HG02840 (cell line): ENCODE results near the gene PPP4R2.
"Not testable (repeated sequence)": the region's sequence is repeated elsewhere in the genome, so short reads cannot be mapped to it uniquely, and the experiment has no call there.

Experiments used
- ATAC-seq: cut with Tn5 transposase; IDR thresholded peaks from one replicate; pipeline ENCODE4 v1.9.1; 2021; ENCODE audit warnings: mild to moderate bottlenecking, moderate library complexity, moderate number of reproducible peaks; ENCODE audit not compliant: unreplicated experiment, low FRiP score

Gene PPP4R2

DNA sequence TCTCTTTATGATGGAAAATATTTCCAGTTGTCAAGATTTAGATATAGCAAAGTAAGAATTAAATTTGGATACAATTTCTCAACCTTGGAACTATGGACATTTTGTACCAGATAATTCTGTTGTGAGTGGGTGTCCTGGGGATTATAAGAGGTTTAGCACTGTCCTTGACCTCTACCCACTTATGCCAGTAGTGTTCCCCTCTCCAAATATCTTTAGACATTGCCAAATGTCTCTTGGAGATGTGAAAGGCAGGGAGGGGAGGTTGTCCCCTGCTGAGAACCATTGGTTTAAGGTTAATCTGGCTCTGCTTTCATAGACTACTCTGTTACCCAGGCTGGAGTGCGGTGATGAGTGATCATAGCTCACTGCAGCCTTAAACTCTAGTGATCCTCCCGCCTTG, 64.8 kb downstream of the PPP4R2 start, which contains the start of gene EBLN2:
Gene EBLN2 (plus strand): TSS at position 244 of the 400 bp plus-strand sequence. CDS start 423 bp downstream, outside the sequence.
- ATAC-seq: no peak

DNA sequence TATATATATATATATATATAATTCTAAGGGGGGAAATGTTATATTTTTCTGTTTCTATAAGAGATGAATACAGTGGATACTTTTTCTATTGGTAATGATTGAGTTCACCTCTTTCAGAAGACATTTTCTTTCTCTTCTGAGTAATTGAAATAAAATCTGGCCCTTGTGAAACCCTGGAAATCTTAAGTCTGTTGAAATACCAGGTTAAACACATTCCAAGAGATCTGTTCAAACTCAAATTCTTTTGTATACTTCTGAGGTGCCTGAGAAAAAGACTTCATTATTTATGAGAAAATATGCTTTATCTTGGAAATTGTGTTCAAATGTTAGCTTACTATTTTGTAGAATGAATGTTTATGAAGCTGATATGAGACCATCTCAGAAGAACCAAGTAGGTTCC, 69.6 kb downstream of the PPP4R2 start:
- ATAC-seq: not testable (repeated sequence)

DNA sequence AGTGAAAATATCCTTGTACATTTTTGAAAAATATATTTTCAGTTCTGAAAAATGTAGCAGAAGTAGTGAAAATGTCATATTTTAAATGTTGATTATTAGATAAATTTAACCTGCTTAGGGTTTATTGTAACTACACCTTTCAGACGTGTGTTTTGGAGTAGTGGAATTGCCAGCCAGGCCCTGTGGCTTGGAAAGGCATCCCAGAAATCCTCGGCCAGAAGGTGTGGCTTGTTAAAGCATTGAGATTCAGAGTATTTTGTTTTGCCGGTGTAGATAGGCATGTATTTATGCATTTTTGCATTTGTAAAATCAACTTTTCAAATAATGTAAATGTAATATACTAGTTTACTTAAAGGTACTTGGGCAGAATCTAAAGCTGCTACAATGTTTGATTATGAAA, 71.8 kb downstream of the PPP4R2 start:
- ATAC-seq: no peak

DNA sequence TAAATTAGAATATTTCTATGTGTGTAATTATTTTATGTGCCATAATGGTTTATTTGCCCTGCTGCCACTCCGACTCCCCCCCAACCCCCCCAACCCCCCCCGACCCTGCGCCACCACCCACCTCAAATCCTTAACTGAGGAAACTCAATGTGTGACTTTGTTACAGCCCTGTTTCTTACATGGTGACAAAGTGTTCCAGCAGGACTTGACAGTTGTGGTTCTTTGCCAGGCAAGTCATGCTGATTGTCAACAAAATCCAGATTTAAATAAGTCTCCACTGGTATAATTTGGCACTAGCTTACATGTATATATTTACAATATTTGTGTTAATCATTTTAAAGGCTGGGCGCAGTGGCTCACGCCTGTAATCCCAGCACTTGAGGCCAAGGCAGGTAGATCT, 72.6 kb downstream of the PPP4R2 start:
- no peak for ATAC-seq

DNA sequence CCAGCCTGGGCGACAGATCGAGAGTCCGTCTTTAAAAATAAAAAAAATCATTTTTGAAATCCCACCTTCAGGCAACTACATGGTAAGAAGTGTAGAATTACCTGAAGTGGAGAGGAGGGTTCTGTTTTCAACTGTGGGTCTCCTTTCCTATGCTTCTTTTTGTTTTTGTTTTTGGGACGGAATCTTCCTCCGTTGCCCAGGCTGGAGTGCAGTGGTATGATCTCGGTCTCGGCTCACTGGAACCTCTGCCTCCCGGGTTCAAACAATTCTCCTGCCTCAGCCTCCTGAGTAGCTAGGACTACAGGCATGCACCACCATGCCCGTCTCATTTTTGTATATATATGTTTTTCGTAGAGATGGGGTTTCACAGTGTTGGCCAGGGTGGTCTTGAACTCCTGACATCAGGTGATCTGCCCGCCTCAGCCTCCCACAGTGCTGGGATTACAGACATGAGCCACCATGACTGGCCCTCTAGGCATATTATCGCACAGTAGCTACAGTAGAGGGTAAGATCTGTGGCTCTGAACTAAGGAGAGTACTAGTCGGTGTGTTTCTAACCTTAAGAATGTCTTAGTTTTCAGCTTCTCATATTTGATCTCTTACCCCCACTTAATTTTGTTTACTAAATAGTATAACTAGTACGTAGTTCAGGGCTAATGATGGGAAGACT, 73.3 kb downstream of the PPP4R2 start:
- no peak for ATAC-seq

DNA sequence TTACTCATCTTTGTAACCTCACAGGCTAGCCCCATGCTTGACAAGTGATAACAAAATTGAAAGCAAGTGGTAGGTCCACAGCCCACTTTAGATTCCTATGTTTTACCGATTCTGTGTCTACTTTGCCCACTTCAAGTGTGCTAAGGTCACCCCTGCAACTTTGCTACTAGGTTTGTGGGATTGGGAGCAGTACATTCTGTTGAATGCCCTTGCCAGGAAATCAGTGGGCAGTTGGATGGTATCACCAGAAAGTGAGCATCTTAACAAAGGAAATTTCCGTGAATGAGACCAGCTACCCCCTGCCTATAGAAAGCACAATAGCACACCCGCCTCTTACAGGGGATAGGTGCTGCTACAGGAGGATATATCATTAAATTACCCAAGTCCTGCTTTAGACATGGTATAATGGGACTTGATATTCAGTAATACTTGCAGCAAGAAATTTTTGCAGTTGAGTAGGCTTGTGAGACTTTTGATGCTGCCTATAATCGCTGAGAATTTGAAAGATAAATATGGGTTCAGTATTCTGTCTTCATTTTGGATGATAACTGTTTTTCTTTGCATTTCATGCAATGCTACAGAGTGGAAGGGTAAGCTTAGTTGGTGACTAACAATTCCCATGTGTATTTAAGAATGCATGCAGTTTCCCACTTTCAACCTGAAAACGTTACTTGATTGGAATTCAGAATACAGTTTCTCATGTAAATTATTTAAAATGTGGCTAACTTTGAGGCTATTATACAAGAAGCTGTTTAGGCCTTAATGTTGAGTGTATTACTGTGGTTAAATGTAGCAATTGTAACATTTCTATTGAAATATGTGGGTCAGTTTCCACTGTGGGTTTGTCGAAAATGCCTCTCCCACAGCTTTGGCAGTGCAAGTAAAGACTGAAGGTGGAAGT, 74.3 kb downstream of the PPP4R2 start:
- ATAC-seq: no peak

DNA sequence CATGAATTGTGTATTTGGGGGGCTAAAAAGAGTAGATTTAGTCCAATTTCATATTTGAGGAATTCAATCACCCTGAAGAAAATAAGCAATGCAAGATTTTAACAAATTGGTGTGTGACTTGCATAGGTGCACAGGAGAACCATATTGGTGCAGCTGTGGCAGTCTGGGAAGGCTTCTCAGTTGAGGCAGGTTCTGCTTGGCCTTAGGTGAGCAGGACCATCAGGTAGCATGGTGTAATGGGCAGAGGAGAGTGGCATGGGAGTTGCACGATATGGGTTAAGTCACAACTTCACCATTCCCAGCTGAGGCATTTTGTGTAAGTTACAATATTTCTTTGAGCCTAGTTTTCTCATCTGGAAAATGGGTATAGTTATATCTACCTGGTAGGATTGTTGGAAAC, 75.3 kb downstream of the PPP4R2 start:
- no peak for ATAC-seq

DNA sequence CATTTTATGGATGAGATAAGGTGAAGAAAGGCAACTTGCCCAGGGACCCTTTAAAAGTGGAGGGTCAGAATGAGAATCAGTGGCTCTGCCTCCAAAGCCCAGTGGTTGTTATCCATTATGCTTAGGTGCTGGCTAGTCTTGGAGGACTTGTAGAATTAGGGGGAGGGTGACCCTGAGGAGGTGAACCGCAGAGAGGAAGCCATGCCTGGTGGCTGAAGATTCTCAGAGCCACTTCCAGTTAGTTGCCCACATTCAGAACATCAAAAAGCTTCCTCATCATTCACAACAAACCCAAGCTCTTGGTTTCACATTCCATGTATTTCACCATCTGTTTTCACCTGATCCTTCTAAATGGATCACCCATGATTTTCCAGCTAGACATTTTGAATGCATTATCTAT, 76.0 kb downstream of the PPP4R2 start:
- ATAC-seq: no peak

DNA sequence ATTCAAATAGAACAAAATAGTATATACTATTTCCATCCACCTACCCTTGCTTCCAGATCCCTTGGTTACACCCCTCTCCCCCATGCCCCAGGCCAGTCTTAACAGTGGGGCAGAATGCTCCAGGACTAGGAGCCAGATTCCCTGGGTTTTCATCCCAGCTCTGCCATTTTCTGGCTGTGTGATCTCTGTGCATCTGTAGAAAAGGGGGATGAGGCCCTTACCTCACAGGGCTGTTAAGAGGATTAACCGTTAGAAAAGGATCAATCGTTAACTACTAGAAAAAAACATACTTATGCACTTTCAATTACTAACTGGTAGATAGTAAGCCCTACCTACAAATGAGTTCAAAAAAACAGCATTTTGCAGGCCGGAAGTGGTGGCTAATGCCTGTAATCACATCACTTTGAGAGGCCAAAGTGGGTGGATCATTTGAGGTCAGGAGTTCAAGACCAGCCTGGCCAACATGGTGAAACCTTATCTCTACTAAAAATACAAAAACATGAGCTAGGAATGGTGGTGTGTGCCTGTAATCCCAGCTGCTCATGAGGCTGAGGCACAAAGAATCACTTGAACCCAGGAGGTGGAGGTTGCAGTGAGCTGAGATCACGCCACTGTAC, 76.6 kb downstream of the PPP4R2 start:
- no peak for ATAC-seq

DNA sequence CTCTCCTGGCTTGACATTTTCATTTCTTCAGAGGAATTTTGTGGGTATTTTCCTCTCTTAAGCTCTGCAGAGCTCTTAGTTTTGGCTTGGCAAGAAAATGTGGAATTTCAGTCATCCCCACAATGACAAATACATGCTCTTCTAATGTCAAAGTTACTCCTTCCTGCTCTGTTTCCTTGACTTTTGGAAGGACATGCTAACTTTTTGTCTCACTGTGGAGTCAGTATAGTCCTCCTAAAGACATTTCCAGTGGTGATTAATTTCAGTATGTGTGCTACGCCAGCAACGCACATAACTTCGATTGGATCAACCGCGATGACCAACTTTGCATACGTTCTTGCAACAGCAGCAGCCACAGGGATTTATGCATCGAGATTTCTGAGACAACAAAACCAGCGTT, 78.2 kb downstream of the PPP4R2 start:
- ATAC-seq: no peak

DNA sequence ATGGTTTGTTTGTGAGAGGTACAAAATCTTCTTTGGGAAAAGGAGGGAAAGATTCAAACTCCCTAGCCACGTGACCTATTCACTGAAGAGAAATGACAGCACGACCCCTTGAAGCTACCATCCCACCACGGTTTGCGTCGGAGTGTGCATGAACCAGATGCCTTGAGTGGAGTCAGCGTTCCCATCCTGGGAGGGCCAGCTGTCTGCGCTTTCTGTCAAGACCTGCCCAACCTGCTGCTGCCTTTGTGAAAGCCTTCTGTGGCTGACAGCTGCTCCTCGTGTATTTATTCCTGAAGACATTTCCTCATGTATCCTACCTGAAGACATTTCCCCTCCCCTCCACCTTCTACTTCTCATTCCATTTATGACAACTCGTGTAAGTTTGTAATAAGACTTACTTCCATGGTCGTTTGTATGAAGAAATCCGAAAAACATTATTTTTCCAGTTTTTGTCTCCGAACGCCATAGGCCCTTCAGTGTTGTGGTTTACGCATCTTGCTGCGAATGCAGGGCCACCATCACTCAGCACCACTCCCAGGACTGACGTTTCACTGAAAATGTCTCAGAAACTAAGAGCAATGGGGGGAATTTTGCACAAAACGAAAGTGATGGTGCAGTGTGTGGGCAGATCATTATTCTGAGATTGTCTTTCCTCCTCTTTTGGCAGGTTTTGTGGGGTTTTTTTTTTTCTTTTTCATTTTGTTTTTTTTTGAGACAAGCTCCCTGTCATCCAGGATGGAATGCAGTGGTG, 83.8 kb downstream of the PPP4R2 start:
- ATAC-seq: no peak

DNA sequence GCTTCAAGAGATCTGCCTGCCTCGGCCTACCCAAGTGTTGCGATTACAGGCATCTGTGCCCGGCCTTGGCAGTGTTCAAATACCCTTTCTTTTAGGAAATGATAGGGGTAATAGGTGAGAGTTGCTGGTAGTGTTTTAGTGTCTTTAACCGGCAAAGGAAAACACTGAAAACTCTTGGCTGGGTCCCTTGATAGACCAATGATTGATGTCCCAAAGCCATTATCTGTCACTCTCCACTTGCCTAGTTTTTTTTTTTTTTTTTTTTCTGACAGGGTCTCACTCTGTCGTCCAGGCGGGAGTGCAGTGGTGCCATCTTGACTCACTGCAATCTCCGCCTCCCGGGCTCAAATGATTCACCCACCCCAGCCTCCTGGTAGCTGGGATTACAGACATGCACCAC, 84.5 kb downstream of the PPP4R2 start:
- ATAC-seq: no peak

DNA sequence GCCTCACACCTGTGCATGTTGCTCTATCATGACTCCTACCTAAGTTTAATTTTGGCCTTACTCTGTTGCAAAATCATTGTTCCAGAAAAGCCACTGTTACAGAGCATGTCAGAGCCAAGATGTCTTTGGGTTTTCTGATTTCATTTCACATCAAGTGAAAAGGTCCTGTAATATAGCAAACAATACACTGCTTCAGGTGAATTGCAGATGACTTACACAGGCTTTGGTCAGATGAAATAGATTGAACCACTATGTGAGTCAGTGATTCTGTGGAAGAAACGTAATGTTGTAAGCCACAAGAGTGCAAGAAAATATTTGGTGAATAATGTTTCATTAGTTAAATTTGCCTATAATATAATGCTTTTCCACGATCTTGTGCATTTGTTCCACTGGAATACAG, 87.6 kb downstream of the PPP4R2 start:
- no peak for ATAC-seq

DNA sequence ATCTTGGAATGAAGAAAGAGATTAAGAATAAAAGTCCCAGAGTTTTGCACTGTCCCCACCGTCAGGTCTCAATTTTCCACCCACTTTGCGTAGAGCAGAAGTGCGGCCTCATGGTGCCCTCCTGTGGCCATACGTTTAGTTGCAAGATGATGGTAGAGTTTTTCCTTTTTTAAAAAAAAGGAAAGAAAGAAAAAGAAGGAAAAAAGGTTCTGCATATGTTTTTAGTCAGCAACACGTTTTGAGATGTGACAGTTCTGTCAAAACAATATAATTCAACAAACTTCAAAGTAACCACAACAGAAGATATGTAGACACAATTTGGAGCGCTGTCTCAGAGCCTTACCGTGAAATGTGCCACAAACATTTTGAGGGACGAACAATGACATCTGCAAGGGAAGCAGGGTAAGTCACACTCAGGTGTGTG, 89.5 kb downstream of the PPP4R2 start:
- ATAC-seq: no peak

DNA sequence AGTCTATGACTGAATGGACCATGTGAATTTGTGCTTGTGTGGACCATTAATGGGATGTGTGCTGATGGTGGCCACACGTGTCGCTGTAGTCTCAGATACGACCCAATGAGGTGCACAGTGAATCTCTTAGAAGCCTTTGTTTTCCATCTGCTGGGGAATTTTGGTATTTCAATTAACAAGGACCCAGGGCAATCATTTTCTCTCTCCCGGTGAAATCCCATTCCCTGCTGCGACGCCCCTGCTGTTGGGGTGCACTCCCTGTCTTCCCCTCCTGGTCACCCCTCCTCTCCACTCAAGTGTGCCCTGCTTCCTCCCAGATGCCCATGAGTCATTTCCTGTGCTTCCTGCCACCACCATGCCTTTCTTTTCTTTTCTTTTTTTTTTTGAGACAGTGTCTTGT, 97.5 kb downstream of the PPP4R2 start:
- ATAC-seq: no peak

DNA sequence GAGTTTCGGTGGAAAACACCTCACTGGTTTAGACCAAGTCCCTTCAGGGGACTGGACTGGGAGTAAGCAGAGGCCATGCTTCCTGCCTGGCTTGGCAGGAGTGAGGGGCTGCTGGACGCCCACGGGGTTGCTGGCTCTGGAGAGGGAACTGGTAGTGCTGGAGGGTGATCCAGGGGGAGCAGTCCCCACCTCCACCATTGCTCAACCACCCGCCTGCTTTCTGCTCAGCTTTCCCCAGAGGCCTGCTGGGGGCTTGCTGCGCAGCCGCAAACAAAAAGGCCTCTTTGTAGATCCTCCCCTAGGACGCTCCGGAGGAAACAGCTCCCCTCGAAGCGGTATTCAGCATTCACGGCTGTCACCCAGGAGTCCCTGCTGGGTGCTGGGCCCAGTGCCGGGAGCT, 98.3 kb downstream of the PPP4R2 start:
- no peak for ATAC-seq

DNA sequence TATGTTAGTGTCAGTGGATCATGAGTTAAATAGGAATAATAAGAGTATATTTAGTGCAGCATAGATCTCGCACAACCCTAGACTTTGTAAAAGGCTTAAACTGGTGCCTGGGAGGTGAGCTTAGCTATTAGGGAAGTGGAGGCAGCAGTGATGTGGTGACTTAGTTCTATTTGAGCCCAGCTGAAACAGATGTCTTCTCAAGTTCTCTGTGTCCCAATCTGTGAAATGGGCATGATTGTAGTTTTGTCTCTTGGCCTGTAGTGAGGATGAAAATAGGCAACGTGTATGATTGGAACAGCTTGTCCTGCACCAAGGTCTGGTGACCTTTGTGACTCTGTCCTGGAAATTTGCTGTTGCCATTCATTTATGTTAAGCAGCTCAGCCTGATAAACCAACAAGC, 99.6 kb downstream of the PPP4R2 start:
- ATAC-seq: no peak

DNA sequence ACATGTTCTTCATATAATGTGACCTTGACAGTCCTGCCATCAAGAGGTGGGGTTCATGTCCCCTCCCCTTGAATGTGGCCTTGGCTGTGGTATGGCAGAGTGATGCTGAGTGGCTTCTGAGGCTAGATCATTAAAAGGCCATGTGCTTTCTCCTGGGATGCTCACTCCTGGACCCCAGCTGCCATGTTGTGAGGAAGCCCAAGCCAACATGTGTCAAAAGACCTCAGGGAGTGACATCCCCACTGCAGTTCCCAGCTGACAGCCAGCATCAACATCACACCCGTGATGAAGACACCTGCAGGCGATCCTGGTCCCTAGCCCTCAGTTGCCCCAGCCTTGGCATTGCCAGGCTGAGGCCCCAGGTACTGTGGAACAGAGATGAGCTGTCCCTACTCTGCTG, 101.4 kb downstream of the PPP4R2 start:
- ATAC-seq: no peak

DNA sequence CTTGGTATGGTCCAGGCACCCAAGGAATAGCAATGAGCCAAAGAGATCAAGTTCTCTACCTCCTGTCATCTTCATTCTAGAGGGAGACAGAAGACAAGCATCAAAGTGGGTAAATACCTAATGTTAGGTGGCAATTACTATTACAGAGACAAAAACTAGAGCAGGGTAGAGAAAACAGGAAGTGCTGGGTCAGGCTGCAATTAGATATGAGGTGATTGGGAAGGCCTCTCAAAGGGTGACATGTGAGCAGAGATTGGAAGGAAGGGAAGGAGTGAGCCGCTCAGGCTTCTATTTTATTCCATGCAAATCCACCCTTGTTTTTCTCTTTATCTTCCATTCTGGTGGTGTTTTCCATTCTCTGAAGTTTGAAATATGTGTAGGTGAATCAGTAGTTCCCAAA, 102.3 kb downstream of the PPP4R2 start:
- no peak for ATAC-seq

DNA sequence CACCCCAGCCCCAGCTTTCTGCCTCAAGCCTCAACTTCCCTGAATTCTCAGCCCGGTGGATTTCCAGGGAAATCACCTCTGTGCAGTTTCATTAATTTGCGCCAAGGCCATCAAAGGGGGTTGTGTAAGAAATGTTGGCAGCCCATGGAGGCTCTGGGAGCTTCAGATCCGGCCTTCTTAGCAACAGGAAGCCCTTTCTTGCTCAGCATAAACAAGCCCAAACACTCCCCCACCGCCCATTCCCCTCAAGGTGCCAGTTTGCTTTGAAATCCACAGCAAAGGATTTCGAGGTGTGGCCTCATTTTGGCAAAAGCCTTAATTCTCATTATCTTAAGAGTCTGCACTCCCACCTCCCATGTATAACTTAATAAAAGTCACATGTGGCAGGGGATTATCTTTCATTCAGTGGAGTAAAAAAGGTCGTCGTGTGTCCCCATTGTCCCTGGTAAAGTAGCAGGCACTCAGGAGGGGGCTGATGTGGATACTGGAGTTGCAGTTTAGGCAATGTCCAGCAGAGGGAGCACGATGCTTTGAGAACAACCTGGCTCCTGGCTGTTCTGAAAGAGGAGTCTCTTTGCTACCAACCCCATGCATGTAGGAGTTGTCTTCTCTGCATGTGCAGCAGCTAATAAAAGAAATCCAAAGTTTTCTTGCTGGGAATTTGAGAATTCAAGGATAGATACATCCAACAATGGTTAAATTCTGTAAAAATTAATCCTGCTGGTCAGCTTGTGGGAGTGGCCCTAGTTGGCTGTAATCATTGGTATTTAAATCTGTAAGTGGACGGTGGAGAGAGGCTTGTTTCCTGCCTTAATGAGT, 104.3 kb downstream of the PPP4R2 start:
- no peak for ATAC-seq
